GM12878 (cell line): ENCODE data around the gene RBPJL. TPM values are rescaled to one million over a fixed set of nuclear protein-coding genes. Genes with fewer than 3 reads are reported as not detected.

Source experiments
- ATAC-seq: fragments of 200-7000 bp; cut with Tn5 transposase; 3 replicates; pipeline ENCODE4 v1.9.1; 2020; ENCODE audit warnings: mild to moderate bottlenecking, moderate library complexity
- BruUV-seq: library from RNA; stranded (reverse); fragments of 400-500 nt; replicated peaks from 2 replicates; lab custom pipeline; 2021; lab: Mats Ljungman, UMichigan
- CTCF ChIA-PET: fragments of 300-600 bp; sonication (Branson Sonifier 250); formaldehyde crosslinking; extraction: SDS; loops from one replicate; lab custom pipeline; 2021; ENCODE audit warnings: inconsistent platforms; lab: Yijun Ruan, JAX
- POLR2A ChIA-PET: fragments of 350-600 bp; formaldehyde crosslinking; extraction: SDS; loops from one replicate; lab custom pipeline; 2021; ENCODE audit warnings: inconsistent platforms; lab: Charles Lee
- RAD21 ChIA-PET: fragments of 300-600 bp; sonication (Branson Sonifier 250); formaldehyde crosslinking; loops from one replicate; lab custom pipeline; 2023; ENCODE audit warnings: antibody characterized with exemption; ENCODE audit not compliant: unreplicated experiment; lab: Charles Lee
- SMC1A ChIA-PET: fragments of 300-600 bp; sonication (Branson Sonifier 250); formaldehyde crosslinking; loops from one replicate; lab custom pipeline; 2023; ENCODE audit not compliant: unreplicated experiment, uncharacterized antibody; lab: Charles Lee
- DNase-seq: peaks from one replicate; pipeline ENCODE4 v3.0.0-alpha.2; 2011; ENCODE audit warnings: low read depth, low spot score
- FAIRE-seq: peaks from 3 replicates; lab custom pipeline; 2011; peaks lifted over from hg19 to GRCh38; lab: Jason Lieb, UNC
- H2AFZ ChIP-seq: 2 replicates; pipeline ENCODE4 v1.6.0; 2011; ENCODE audit warnings: low read depth, low read length, control low read depth; ENCODE audit not compliant: control insufficient read depth
- H3K27ac ChIP-seq: 2 replicates; pipeline ENCODE4 v1.5.1; 2011; ENCODE audit warnings: control low read depth; ENCODE audit not compliant: control insufficient read depth, insufficient read depth
- H3K27me3 ChIP-seq, 2 experiments: replicated peaks in 1 of 2; 2 replicates each; pipeline versions ENCODE4 v1.6.0 to v1.6.1; 2011; ENCODE audit warnings: low read length in 1 of 2; ENCODE audit not compliant: control insufficient read depth in 2 of 2, insufficient read depth in 2 of 2
- H3K36me3 ChIP-seq, 2 experiments: 2 replicates each; pipeline ENCODE4 v1.5.1; 2011; ENCODE audit warnings: low read length in 1 of 2; ENCODE audit not compliant: control insufficient read depth in 2 of 2, insufficient read depth in 2 of 2
- H3K4me1 ChIP-seq: 2 replicates; pipeline ENCODE4 v1.6.1; 2011; ENCODE audit warnings: mild to moderate bottlenecking, low read length, moderate library complexity, mixed read lengths; ENCODE audit not compliant: control insufficient read depth, insufficient read depth
- H3K4me2 ChIP-seq: 2 replicates; pipeline ENCODE4 v1.6.0; 2011; ENCODE audit warnings: control low read depth; ENCODE audit not compliant: control insufficient read depth, insufficient read depth
- H3K4me3 ChIP-seq: fragments of 200-600 bp; sonication (generic); 2 replicates; pipeline ENCODE4 v1.5.1; 2016
- H3K79me2 ChIP-seq: 2 replicates; pipeline ENCODE4 v1.6.0; 2011; ENCODE audit warnings: low read length; ENCODE audit not compliant: control insufficient read depth, insufficient read depth
- H3K9ac ChIP-seq: 2 replicates; pipeline ENCODE4 v1.8.0; 2011; ENCODE audit warnings: low read length, control low read depth, mixed read lengths; ENCODE audit not compliant: control insufficient read depth, insufficient read depth
- H3K9me3 ChIP-seq: replicated peaks from 3 replicates; pipeline ENCODE4 v1.5.1; 2011; ENCODE audit warnings: mild to moderate bottlenecking, low read length; ENCODE audit not compliant: control insufficient read depth, insufficient read depth
- H4K20me1 ChIP-seq: 2 replicates; pipeline ENCODE4 v1.6.0; 2011; ENCODE audit not compliant: control insufficient read depth, insufficient read depth
- CBX5 ChIP-seq: sonication (generic); IDR thresholded peaks from 2 replicates; pipeline ENCODE4 v1.6.1; 2016; ENCODE audit warnings: low read depth, moderate library complexity, mild to moderate bottlenecking, inconsistent platforms
- CHD4 ChIP-seq: fragments of 200-600 bp; sonication (generic); IDR thresholded peaks from 2 replicates; pipeline ENCODE4 v1.6.1; 2016; ENCODE audit warnings: mild to moderate bottlenecking
- E4F1 ChIP-seq: fragments of 450-650 bp; IDR thresholded peaks from 2 replicates; pipeline ENCODE4 v1.6.1; 2018; ENCODE audit warnings: borderline replicate concordance, mild to moderate bottlenecking; ENCODE audit not compliant: partially characterized antibody
- EGR1 ChIP-seq, 2 experiments: IDR thresholded peaks; 1 replicate in 1 of 2; 2 replicates in 1 of 2; pipeline ENCODE4 v1.6.1; 2011 to 2012; ENCODE audit warnings: low read depth in 2 of 2, low read length in 2 of 2, borderline replicate concordance in 1 of 2, mild to moderate bottlenecking in 1 of 2, moderate library complexity in 1 of 2
- ETV6 ChIP-seq, 2 experiments: fragments of 450-650 bp in 1 of 2; IDR thresholded peaks in 1 of 2; conservative IDR thresholded peaks in 1 of 2; 2 replicates each; pipeline ENCODE4 v1.6.1; 2014; ENCODE audit warnings: antibody characterized with exemption in 1 of 2, borderline replicate concordance in 1 of 2, low read depth in 1 of 2, mild to moderate bottlenecking in 1 of 2, moderate library complexity in 1 of 2
- KDM1A ChIP-seq: fragments of 200-600 bp; sonication (generic); IDR thresholded peaks from 2 replicates; pipeline ENCODE4 v1.6.1; 2016; ENCODE audit warnings: borderline replicate concordance
- NFYB ChIP-seq: IDR thresholded peaks from 2 replicates; pipeline ENCODE4 v1.6.1; 2011; ENCODE audit warnings: low read depth, mild to moderate bottlenecking, low read length, improper control_type of control experiment, moderate library complexity; ENCODE audit not compliant: insufficient read depth
- NR2C2 ChIP-seq: IDR thresholded peaks from 2 replicates; pipeline ENCODE4 v1.6.1; 2011; ENCODE audit warnings: borderline replicate concordance, low read depth; ENCODE audit not compliant: control insufficient read depth, insufficient read length
- RELA ChIP-seq: fragments of 450-650 bp; IDR thresholded peaks from 2 replicates; pipeline ENCODE4 v1.8.0; 2014; ENCODE audit warnings: borderline replicate concordance; ENCODE audit not compliant: partially characterized antibody
- RFX5 ChIP-seq: IDR thresholded peaks from 2 replicates; pipeline ENCODE4 v1.6.1; 2011; ENCODE audit warnings: low read depth, low read length, improper control_type of control experiment
- ZNF274 ChIP-seq: IDR thresholded peaks from one replicate; pipeline ENCODE4 v1.8.0; 2011; ENCODE audit not compliant: insufficient read length, insufficient read depth
- ZNF384 ChIP-seq: IDR thresholded peaks from 2 replicates; pipeline ENCODE4 v1.6.1; 2012; ENCODE audit warnings: low read depth, mild to moderate bottlenecking, low read length, improper control_type of control experiment, borderline replicate concordance
- WGBS: methylation state at CpG from one replicate; pipeline ENCODE4 v1.1.6; 2016; ENCODE audit warnings: low lambda C conversion rate; ENCODE audit not compliant: insufficient replicate concordance, insufficient coverage; ENCODE audit errors: missing lambda C conversion rate; 5-methylcytosine and 5-hydroxymethylcytosine counted together
- in situ Hi-C: fragments of 300-500 bp; cut with MboI; formaldehyde crosslinking; loops from 9 replicates; pipeline ENCODE4 v1.14.3; 2018; ENCODE audit warnings: mixed read lengths
- intact Hi-C: fragments of 100-400 bp; cut with micrococcal nuclease; formaldehyde crosslinking; loops from one replicate; pipeline ENCODE4 v1.14.2; 2022; ENCODE audit not compliant: unreplicated experiment
- polyA plus RNA-seq, 11 experiments: library from polyadenylated mRNA; depleted of rRNA in 4 of 11; unstranded in 6 of 11; stranded (reverse) in 5 of 11; fragments of >200 nt; fragmentation: Nextera tagmentation in 4 of 11; fragmentation: Illumina TruSeq in 1 of 11; extraction: Ambion mirVana in 4 of 11; extraction: Trizol in 1 of 11; gene quantifications; 1 replicate in 1 of 11; 2 replicates in 10 of 11; pipeline versions ENCODE4 v1.2.1 to v1.2.3, GENCODE V29; 2011 to 2016; ENCODE audit warnings: inconsistent platforms in 2 of 11, missing spikeins in 2 of 11, low read depth in 1 of 11
- total RNA-seq, 4 experiments: library from RNA; depleted of rRNA in 3 of 4; stranded (reverse); fragments of >200 nt in 3 of 4; fragmentation: Illumina TruSeq in 1 of 4; extraction: Trizol in 1 of 4; gene quantifications; 2 replicates each; pipeline versions ENCODE4 v1.2.1 to v1.2.3, GENCODE V29; 2013 to 2021
- TF ChIP-seq, protein P1 (sequence below): IDR thresholded peaks from 2 replicates; pipeline ENCODE4 v1.6.1; 2011; ENCODE audit warnings: borderline replicate concordance, low read depth, mild to moderate bottlenecking, moderate library complexity, mixed read lengths, low read length; ENCODE audit not compliant: insufficient read depth; ENCODE audit errors: extremely low read length

RBPJL gene
- total and polyA plus RNA-seq, 10 of the 15 experiments (the other 5 are each of a cell fraction or from before 2014, with no cell fraction given): 0.18 TPM; not detected in 9

GRCh38 chr20:45341939-45342854, 35.6 kb downstream of the RBPJL start:
- H3K36me3 ChIP-seq: no peaks in the 10 kb centered on the region
- intact Hi-C loops: no loop called here
- DNase-seq (no peak), ATAC-seq (no peak), FAIRE-seq (no peak)
- H4K20me1 ChIP-seq: peaks cover 2% of the 10 kb centered on the region; the same call in 1 of the 2 replicates
- CTCF ChIA-PET: interaction anchor here (0.9 kb wide), 1 partner anchor 96 kb away, joined by 4 read pairs; no protein-coding TSS in a partner anchor
- WGBS: 41% methylated on average over 16 of the region's 16 CpGs
- 0 out of 4 replicates have a peak, but pooled peaks cover 0 to 3% of the 10 kb centered on the region in 2 experiments for H3K27me3 ChIP-seq
- in situ Hi-C loops: no loop called here
- no peak overlapping the region for H3K9ac ChIP-seq
- no peak overlapping the region for H2AFZ ChIP-seq
- peaks cover 6% of the 10 kb centered on the region for H3K4me1 ChIP-seq
- H3K4me3 ChIP-seq: no peak overlapping the region
- H3K4me2 ChIP-seq: no peak overlapping the region
- RAD21 ChIA-PET: no interaction called here
- H3K9me3 ChIP-seq: no peaks in the 10 kb centered on the region
- no peak overlapping the region for H3K27ac ChIP-seq
- SMC1A ChIA-PET: interaction anchor here (0.6 kb wide), 1 partner anchor 94 kb away, joined by 3 read pairs; no protein-coding TSS in a partner anchor
- POLR2A ChIA-PET: no interaction called here
- BruUV-seq: no TSS peak
- H3K79me2 ChIP-seq: no peaks in the 10 kb centered on the region
- TF ChIP-seq ETV6 (conservative IDR thresholded peaks at IDR 0.05 in 1 of 2, IDR thresholded peaks at IDR 0.05 in 1 of 2; ENCODE audit: borderline replicate concordance in 1 of 2, low read depth in 1 of 2) (no peak), CHD4 (no peak), ZNF274 (no peak), NR2C2 (no peak), CBX5 (no peak), RFX5 (no peak), NFYB (no peak), RELA (no peak), EGR1 (IDR thresholded peaks at IDR 0.05; ENCODE audit: borderline replicate concordance in 1 of 2, low read depth in 2 of 2, low read length in 2 of 2) (no peak), KDM1A (no peak), E4F1 (no peak), ZNF384 (no peak)
- TF ChIP-seq, protein P1, sequence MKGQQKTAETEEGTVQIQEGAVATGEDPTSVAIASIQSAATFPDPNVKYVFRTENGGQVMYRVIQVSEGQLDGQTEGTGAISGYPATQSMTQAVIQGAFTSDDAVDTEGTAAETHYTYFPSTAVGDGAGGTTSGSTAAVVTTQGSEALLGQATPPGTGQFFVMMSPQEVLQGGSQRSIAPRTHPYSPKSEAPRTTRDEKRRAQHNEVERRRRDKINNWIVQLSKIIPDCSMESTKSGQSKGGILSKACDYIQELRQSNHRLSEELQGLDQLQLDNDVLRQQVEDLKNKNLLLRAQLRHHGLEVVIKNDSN: no peak
